Effector CD8-positive, alpha-beta T cell (primary cell): Measurements from ENCODE around the gene ST3GAL5.
"Not testable (repeated sequence)": the region's sequence is repeated elsewhere in the genome, so short reads cannot be mapped to it uniquely, and the experiment has no call there.

Experiments
- DNase-seq: peaks from one replicate; lab custom pipeline; 2025; lab: John Stamatoyannopoulos, UW

ST3GAL5 gene

GRCh38 chr2:85917887-85918795 is 29.4 kb upstream of the ST3GAL5 start:
- no peak for DNase-seq

DNA sequence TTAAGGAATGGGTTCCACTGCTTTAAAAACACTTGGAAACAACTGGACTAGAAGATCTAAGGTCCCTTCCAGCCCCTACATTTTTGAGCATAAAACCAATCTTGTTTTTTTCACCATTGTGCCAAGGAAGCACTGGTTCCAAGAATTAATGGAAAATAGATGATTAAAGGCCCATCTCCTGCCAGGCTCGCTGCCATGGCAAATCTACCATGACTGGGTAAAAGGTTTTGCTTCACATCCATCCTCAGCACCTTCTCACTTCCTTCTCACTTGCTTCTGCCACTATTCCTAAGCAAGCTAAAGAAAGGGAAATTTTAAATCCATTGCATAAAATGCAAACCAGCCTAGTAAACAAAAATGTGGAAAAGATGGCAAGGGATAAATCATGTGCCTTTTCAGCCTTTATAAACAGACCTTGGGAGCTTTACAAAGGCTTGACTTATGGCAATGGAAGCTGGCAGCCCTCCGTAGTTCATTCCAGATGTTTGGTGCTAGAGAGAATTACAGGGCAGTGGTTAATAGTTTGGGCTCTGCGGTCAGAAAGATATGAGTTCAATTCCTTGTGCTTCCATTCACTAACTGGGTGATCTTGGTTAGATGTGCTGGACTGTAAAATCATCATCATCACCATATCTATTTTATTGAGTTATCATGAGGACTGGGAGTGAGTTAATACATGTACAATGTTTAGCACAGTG is 27.0 kb upstream of the ST3GAL5 start:
- DNase-seq, result no peak

DNA sequence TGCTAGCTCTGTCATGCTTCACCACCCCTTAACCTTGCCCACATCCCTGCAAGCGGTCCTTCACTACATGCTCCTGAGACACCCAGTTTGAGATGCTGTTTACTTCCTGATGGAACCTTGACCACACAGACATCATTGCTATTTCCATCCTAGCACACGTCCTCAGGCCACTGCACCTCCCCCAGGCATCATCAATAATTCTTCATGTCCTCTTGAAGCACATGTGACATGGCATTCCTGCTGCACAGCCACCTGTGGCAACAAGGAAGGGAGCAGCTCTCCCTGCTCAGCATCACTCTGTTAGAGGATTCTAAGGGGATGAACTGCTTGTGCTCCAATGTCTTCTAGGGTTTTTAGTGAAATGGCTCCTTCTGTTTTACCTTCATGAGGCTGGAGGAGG is 26.1 kb upstream of the ST3GAL5 start:
- DNase-seq, result no peak

DNA sequence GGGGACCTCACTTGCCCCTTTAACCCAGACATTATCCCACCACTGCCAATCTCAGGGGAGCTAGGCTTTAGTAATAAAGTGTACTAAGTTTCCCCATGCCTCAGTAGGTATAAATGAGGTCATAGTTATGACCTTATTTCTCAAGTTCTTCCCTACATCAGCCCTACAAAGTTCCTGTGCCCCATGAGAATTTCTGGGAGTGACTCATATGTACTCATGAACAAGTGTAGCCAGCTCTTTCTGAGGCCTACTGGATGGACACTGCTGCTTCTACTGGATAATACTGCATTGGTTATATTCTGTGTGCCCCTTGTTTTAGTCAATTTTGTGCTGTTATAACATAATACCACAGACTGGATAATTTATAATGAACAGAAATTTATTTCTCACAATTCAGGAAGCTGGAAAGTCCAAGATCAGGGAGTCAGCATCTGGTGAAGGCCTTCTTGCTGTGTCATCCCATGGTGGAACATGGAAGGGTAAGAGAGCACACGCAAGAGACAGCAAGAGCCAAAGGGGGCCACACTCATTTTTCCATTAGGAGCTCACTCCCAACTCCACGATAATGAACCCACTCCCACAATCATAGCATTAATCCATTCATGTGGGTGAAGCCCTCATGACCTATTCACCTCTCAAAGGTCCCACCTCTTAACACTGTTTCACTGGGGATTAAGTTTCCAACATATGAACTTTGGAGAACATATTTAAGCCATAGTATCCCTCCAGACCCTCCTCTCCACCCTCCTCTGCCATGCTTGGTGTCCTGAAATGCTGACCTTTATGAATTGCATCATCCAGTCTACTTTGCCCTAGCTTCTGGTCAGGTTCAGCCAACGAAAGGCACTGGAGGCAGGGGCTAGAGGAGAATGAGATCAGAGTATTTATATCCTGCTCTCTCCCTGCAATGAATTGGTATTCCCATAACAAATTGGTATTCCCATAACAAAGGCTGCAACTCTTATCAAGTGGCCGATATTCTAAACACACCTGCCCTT is 25.4 kb upstream of the ST3GAL5 start:
- DNase-seq, result no peak

DNA sequence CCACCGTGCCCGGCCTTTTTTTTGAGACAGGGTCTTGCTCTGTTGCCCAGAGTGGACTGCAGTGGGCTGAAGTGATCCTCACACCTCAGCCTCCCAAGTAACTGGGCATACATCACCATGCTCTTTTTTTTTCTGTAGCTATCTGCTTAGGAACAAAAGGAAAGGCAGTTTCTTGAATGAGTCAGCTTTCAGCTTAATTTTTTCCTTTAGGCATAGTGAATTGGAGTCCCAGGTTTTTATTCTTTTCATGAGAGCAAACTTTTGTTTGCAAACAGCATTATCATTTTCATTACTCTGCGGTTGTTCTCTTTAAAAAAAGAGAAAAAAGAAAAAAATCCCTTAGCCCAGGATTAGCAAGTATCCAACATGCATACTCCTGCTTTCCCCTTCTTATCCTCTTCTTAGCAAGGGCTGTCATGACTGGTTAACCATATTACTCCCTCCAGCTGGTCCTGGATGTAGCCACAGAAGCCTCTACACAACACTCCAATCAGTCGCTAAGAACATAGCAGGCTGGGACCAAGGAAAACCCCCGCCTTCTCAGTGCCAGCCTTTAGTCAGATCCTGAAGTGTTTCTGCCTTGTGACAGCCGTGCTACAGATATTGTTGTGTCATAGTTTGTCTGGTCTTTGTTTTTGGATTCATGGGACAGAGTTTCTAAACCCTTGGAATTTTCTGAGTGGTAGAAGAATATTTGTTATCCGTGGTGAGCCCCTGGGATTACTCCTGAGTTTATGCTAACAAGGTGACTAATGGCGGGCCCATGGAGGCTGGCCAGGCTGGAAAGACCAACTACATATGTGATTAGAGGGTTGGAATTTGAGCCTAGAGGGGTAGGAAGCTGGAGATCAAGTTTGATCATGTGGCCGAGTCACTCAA is 23.3 kb upstream of the ST3GAL5 start:
- DNase-seq, result no peak

- no peak for DNase-seq
These were observed 22.3 kb upstream of the ST3GAL5 start for GRCh38 chr2:85911097-85911496.

GRCh38 chr2:85909005-85909404 is 20.2 kb upstream of the ST3GAL5 start:
- no peak for DNase-seq

DNA sequence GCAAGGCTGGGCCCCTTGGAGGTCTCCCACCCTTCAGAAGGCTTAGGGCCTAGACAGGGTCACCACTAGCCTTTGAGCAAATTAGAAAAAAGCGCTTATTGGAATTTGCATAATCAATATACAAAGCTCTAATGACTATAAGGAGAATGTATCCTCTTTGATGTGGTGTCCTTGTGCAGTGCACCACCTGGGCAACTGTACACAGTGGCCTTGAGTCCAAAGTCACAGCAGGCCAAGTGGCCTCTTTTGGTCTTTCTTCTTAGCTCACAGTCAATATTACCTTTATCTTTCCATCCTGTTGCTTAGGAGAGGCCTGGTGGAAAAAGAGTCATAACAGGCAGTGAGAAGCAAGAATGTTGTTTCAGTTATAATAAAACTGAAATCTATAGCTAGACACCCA is 19.7 kb upstream of the ST3GAL5 start:
- no peak for DNase-seq

GRCh38 chr2:85907671-85908157 is 18.9 kb upstream of the ST3GAL5 start:
- no peak for DNase-seq

DNA sequence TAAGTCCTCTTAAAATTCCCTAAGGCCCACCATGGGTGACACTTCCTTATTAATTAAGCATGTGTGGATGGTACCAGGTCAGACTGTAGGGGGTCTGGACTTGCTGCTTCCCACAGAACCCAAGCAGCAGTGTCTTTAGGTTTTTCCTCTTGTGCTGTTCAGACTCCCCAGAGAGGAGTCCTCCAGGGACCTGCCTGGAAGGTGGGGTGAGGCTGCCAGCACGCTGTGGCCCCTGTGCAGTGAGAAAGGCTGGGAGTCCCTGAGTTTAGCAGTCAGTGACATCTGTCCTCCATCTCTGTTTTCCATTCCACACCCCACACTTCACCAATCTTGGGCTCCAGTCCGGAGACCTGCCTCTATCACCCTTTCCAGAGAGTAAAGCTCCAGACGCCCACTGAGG is 18.0 kb upstream of the ST3GAL5 start:
- DNase-seq, result no peak

DNA sequence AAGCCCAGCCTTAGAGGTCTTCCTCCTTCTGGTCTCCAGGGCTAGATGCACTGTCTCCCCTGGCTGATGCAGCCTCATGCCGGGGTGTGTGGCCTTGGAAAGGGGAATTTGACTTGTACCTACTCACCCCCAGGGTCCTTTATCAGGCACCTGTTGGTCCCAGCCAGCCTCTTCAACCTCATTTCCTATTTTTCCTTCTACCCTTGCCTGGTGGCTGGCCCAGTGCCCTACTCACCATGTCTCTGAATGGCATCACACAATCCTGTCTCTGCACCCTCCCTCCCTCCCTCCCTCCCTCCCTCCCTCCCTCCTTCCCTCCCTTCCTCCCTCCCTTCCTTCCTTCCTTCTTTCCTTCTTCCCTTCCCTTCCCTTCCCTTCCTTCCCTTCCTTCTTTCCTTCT is 17.1 kb upstream of the ST3GAL5 start:
- DNase-seq, result no peak

DNA sequence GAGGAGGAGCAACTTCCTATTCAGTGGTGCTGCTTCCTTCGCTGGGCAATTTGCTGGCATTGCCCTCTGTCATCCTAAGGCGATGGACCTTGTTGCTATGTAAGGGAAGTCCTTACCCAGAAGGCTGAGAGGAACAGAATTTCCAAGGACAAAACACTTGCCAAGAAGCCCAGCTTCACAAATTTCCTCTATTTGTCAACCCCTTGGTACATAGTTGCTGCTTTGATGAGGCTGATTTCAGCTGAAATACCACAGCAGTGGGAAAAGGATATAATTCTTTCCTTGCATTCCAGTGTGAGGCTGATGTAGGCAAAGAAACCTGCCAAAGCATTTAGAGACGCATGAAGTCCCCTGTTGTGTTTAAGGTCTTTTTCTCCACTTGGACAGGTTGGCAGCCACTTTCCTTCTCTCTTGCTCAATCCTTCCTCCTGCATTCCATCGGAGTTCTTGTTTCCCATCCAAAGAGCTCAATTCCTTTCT is 16.4 kb upstream of the ST3GAL5 start:
- no peak for DNase-seq

- no peak for DNase-seq
These were observed 15.1 kb upstream of the ST3GAL5 start for GRCh38 chr2:85903849-85904248.

DNA sequence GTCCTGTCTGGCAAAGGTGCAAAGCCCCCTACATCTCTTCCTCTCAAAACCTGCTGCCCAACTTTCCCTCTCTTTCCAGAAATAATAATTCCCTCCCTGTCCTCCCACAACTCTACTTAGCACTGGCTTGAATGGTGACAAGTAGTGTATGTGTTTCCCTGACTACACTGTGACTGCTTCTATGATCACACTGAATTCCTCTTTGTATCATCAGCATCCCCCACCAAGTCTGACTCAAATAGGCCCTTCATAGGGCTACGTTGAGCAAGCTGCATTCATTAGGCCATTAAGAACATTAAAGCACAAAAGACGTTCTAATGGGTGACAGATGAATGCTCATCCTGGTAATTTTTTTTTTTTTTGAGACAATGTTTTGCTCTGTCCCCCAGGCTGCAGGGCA is 13.7 kb upstream of the ST3GAL5 start:
- DNase-seq, result no peak

DNA sequence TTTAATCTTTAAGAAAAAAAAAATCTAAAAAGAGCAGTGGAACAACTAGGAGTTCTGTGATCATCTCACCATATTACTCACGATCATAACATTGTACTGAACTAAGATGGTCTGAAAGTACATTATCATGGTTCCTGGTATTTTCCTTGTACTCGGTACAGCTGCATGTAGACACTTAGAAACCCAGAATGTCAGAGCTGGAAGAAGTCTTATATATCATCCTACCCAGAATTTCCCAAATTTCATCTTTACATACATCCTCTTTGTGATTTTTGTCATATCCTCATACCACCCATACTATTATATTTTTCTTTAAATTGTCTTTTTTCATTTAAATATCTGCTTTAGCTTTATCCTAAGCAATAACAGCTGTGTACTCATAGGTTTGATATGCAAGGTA is 12.4 kb upstream of the ST3GAL5 start:
- DNase-seq, result no peak

- no peak for DNase-seq
These were observed 11.6 kb upstream of the ST3GAL5 start for GRCh38 chr2:85900366-85900765.

DNA sequence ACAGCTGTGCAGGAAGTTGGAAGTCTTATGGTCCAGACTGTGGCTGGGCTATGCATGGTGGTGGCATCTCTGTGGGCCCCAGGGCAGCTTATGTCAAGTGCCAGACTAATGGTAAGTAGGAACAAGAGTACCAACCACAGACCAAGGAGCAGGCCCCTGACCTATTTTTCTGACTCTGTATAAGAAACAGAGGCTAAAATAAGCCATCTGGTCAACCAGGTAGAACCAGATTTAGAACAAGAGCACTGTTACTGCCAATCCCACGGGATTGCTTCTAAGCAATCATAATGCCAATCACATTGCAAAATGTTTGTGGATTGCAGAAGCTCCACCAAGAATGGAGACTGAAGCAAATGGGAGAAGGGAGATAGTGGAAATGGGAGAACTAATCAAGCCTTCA is 11.1 kb upstream of the ST3GAL5 start:
- no peak for DNase-seq

DNA sequence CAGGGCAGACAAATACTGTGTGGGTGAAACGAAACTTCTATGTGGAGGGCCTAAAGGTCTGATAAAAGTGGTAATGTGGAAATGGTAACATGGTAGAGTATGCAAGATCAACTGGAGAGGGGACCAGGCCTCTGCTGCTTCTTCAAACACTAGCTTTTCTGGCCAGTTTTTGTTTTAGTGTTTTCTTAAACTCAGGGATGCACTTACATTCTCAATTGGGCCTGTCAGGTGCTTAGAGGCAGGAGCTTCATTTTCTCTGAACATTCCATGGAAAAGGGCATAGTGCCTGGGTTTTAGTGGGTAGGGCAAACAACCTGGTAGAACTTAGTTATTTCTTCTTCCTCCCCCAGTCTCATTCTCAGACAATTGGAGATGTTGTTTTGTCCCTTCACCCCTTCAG is 10.5 kb upstream of the ST3GAL5 start:
- no peak for DNase-seq

- DNase-seq, result no peak
These were observed 10.1 kb upstream of the ST3GAL5 start for GRCh38 chr2:85898881-85899280.

- not testable (repeated sequence) for DNase-seq
These were observed 5.9 kb upstream of the ST3GAL5 start for GRCh38 chr2:85894554-85895278.
